HL-60 (cell line): ENCODE results near the gene R3HDM2.

Experiments used
- DNase-seq, 2 experiments: peaks; one replicate each; pipeline ENCODE4 v3.0.0-alpha.2; 2010 to 2020; ENCODE audit warnings: low read depth in 1 of 2, low spot score in 1 of 2
- H3K27ac ChIP-seq: fragments of 250-450 bp; sonication (Bioruptor Pico); replicated peaks from 2 replicates; pipeline ENCODE4 v1.5.1; 2020; ENCODE audit warnings: mild to moderate bottlenecking, moderate library complexity
- H3K27me3 ChIP-seq: fragments of 250-450 bp; sonication (Bioruptor Pico); 2 replicates; pipeline ENCODE4 v1.5.1; 2021; ENCODE audit warnings: mild to moderate bottlenecking, moderate library complexity; ENCODE audit not compliant: insufficient read depth, poor library complexity, severe bottlenecking
- H3K4me3 ChIP-seq: replicated peaks from 2 replicates; pipeline ENCODE4 v1.5.1; 2011; ENCODE audit warnings: mild to moderate bottlenecking, control low read depth, low read length; ENCODE audit not compliant: insufficient read depth
- CTCF ChIP-seq: IDR thresholded peaks from one replicate; pipeline ENCODE4 v1.5.1; 2011; ENCODE audit warnings: low read length, control low read depth, inconsistent platforms; ENCODE audit not compliant: insufficient read depth
- GABPA ChIP-seq: IDR thresholded peaks from 2 replicates; pipeline ENCODE4 v1.6.1; 2012; ENCODE audit warnings: low read depth
- POLR2AphosphoS5 ChIP-seq: IDR thresholded peaks from 2 replicates; pipeline ENCODE4 v1.6.1; 2012; ENCODE audit warnings: low read depth
- REST ChIP-seq: IDR thresholded peaks from 2 replicates; pipeline ENCODE4 v1.6.1; 2012; ENCODE audit warnings: low read depth; ENCODE audit not compliant: insufficient replicate concordance
- SPI1 ChIP-seq: IDR thresholded peaks from 2 replicates; pipeline ENCODE4 v1.6.1; 2012; ENCODE audit warnings: low read depth, mild to moderate bottlenecking, borderline replicate concordance

Gene R3HDM2

DNA sequence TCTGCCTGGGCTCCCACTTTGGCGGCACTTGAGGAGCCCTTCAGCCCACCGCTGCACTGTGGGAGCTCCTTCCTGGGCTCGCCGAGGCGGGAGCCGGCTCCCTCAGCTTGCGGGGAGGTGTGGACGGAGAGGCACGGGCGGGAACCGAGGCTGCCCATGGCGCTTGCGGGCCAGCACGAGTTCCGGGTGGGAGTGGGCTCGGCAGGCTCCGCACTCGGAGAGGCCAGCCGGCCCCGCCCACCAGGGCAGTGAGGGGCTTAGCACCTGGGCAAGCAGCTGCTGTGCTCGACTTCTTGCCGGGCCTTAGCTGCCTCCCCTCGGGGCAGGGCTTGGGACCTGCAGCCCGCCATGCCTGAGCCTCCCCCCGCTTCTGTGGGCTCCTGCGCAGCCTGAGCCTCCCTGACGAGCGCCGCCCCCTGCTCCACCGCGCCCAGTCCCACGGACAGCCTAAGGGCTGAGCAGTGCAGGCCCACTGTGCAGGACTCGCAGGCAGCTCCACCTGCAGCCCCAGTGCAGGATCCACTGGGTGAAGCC lies 44.6 kb downstream of the R3HDM2 start:
- H3K4me3 ChIP-seq = no peak overlapping the region
- no peak overlapping the region for H3K27ac ChIP-seq
- DNase-seq = no peak
- TF ChIP-seq GABPA = no peak
- no peak for TF ChIP-seq SPI1
- no peak for TF ChIP-seq CTCF
- TF ChIP-seq POLR2AphosphoS5 = no peak
- no peak for TF ChIP-seq REST
- H3K27me3 ChIP-seq = no peaks in the 10 kb centered on the region

- no peak for DNase-seq
- Histone ChIP-seq H3K27ac (no peak overlapping the region), H3K27me3 (no peaks in the 10 kb centered on the region)
These were observed 45.3 kb downstream of the R3HDM2 start for GRCh38 chr12:57385586-57385985.

More at GRCh38 chr12:57385586-57385985, 45.3 kb downstream of the R3HDM2 start:
- TF ChIP-seq GABPA (no peak), REST (no peak), POLR2AphosphoS5 (no peak), CTCF (no peak), SPI1 (no peak)
- H3K4me3 ChIP-seq = no peak overlapping the region
